ENCODE measurements around the gene GABBR2.

GABBR2 gene

GRCh38 chr9:98520221-98520960 is 188.3 kb downstream of the GABBR2 start:
- Histone ChIP-seq H3K4me3 (ENCODE audit: low read depth, low read length) (no peak overlapping the region), H3K36me3 (ENCODE audit: control insufficient read depth, insufficient read depth, low read length) (no peaks in the 10 kb centered on the region), H3K9me3 (ENCODE audit: control insufficient read depth, low read length) (no peaks in the 10 kb centered on the region), H3K4me1 (no peaks in the 10 kb centered on the region), H2AFZ (no peak overlapping the region), H3K79me2 (no peaks in the 10 kb centered on the region), H3K9ac (no peak overlapping the region), H3K27ac (no peak overlapping the region), H3K27me3 (ENCODE audit: control insufficient read depth, insufficient read depth, low read length) (no peaks in the 10 kb centered on the region), H3K4me2 (ENCODE audit: low read length) (no peak overlapping the region)
- no peak for TF ChIP-seq CTCF (IDR thresholded peaks at IDR 0.05)

GRCh38 chr9:98519641-98520040 is 189.1 kb downstream of the GABBR2 start:
- Histone ChIP-seq H2AFZ (no peak overlapping the region), H3K9ac (no peak overlapping the region), H3K4me1 (no peaks in the 10 kb centered on the region), H3K4me3 (ENCODE audit: low read depth, low read length) (no peak overlapping the region), H3K27ac (no peak overlapping the region), H3K27me3 (ENCODE audit: control insufficient read depth, insufficient read depth, low read length) (no peaks in the 10 kb centered on the region), H3K36me3 (ENCODE audit: control insufficient read depth, insufficient read depth, low read length) (no peaks in the 10 kb centered on the region), H3K79me2 (no peaks in the 10 kb centered on the region), H3K9me3 (ENCODE audit: control insufficient read depth, low read length) (no peaks in the 10 kb centered on the region), H3K4me2 (ENCODE audit: low read length) (no peak overlapping the region)
- no peak for TF ChIP-seq CTCF (IDR thresholded peaks at IDR 0.05)

GRCh38 chr9:98518556-98518955 is 190.2 kb downstream of the GABBR2 start:
- H3K36me3 ChIP-seq (ENCODE audit: control insufficient read depth, insufficient read depth, low read length) = no peaks in the 10 kb centered on the region
- H3K9me3 ChIP-seq (ENCODE audit: control insufficient read depth, low read length) = no peaks in the 10 kb centered on the region
- no peak overlapping the region for H3K4me3 ChIP-seq (ENCODE audit: low read depth, low read length)
- no peak overlapping the region for H3K4me2 ChIP-seq (ENCODE audit: low read length)
- no peaks in the 10 kb centered on the region for H3K4me1 ChIP-seq
- H3K79me2 ChIP-seq = no peaks in the 10 kb centered on the region
- no peak overlapping the region for H3K27ac ChIP-seq
- no peak overlapping the region for H3K9ac ChIP-seq
- no peak for TF ChIP-seq CTCF (IDR thresholded peaks at IDR 0.05)
- H3K27me3 ChIP-seq (ENCODE audit: control insufficient read depth, insufficient read depth, low read length) = no peaks in the 10 kb centered on the region
- no peak overlapping the region for H2AFZ ChIP-seq

- H3K27ac ChIP-seq = no peak overlapping the region
- H3K9me3 ChIP-seq (ENCODE audit: control insufficient read depth, low read length) = no peaks in the 10 kb centered on the region
- no peaks in the 10 kb centered on the region for H3K4me1 ChIP-seq
- H3K9ac ChIP-seq = no peak overlapping the region
- H3K79me2 ChIP-seq = no peaks in the 10 kb centered on the region
- H3K36me3 ChIP-seq (ENCODE audit: control insufficient read depth, insufficient read depth, low read length) = no peaks in the 10 kb centered on the region
- H3K4me3 ChIP-seq (ENCODE audit: low read depth, low read length) = no peak overlapping the region
- no peak for TF ChIP-seq CTCF (IDR thresholded peaks at IDR 0.05)
- no peaks in the 10 kb centered on the region for H3K27me3 ChIP-seq (ENCODE audit: control insufficient read depth, insufficient read depth, low read length)
- H3K4me2 ChIP-seq (ENCODE audit: low read length) = no peak overlapping the region
- no peak overlapping the region for H2AFZ ChIP-seq
Observed at GRCh38 chr9:98517761-98518160, 191.0 kb downstream of the GABBR2 start.

- no peaks in the 10 kb centered on the region for H3K36me3 ChIP-seq (ENCODE audit: control insufficient read depth, insufficient read depth, low read length)
- TF ChIP-seq CTCF (IDR thresholded peaks at IDR 0.05) = no peak
Observed at GRCh38 chr9:98516897-98517503, 191.7 kb downstream of the GABBR2 start.

More at GRCh38 chr9:98516897-98517503, 191.7 kb downstream of the GABBR2 start:
- Histone ChIP-seq H3K27ac (no peak overlapping the region), H3K79me2 (no peaks in the 10 kb centered on the region), H3K4me1 (no peaks in the 10 kb centered on the region), H3K27me3 (ENCODE audit: control insufficient read depth, insufficient read depth, low read length) (no peaks in the 10 kb centered on the region), H3K4me2 (ENCODE audit: low read length) (no peak overlapping the region), H3K9ac (no peak overlapping the region), H3K4me3 (ENCODE audit: low read depth, low read length) (no peak overlapping the region), H2AFZ (no peak overlapping the region), H3K9me3 (ENCODE audit: control insufficient read depth, low read length) (no peaks in the 10 kb centered on the region)
